ENCODE data around the gene KDM4C. TPM values are rescaled to one million over a fixed set of nuclear protein-coding genes. Genes with fewer than 3 reads are reported as not detected.

KDM4C gene
- total and polyA plus RNA-seq, 2 donors (not counting 1 experiment from before 2014, with no cell fraction given), result 49.7 to 141 TPM

- Mint-ChIP-seq H3K4me3 (no peak overlapping the region), H3K4me1 (peaks cover 21% of the 10 kb centered on the region), H3K27me3 (no peaks in the 10 kb centered on the region), H3K9me3 (ENCODE audit: insufficient read depth) (no peaks in the 10 kb centered on the region), H3K27ac (peak overlapping the region; percentile 15)
- Histone ChIP-seq H2AFZ (ENCODE audit: insufficient read depth, low read depth, low read length, poor library complexity, severe bottlenecking) (no peak overlapping the region), H4K20me1 (ENCODE audit: control insufficient read depth, insufficient read depth, low read length, poor library complexity, severe bottlenecking) (peaks cover 40% of the 10 kb centered on the region), H3K4me2 (replicated peaks; ENCODE audit: low read depth, low read length, poor library complexity, severe bottlenecking) (no peak overlapping the region), H3K79me2 (ENCODE audit: control insufficient read depth, insufficient read depth, low read length) (peaks cover 91% of the 10 kb centered on the region), H3K9ac (ENCODE audit: low read length) (no peak overlapping the region), H3K9me3 (ENCODE audit: control extremely low read depth in 1 of 3, control insufficient read depth in 2 of 3, insufficient read depth in 1 of 3, low read length in 2 of 3) (no peaks in the 10 kb centered on the region), H3K27ac (ENCODE audit: low read length in 2 of 2) (no peak overlapping the region), H3K4me3 (ENCODE audit: control extremely low read depth in 1 of 5, extremely low read depth in 1 of 5, insufficient read depth in 1 of 5, low read depth in 2 of 5, low read length in 4 of 5) (no peak overlapping the region), H3K4me1 (ENCODE audit: control insufficient read depth in 2 of 2, insufficient read depth in 2 of 2, low read length in 2 of 2) (no peaks in the 10 kb centered on the region), H3K27me3 (replicated peaks in 1 of 4; ENCODE audit: control extremely low read depth in 1 of 4, control insufficient read depth in 3 of 4, insufficient read depth in 4 of 4, low read length in 3 of 4) (no peaks in the 10 kb centered on the region), H3K36me3 (replicated peaks in 1 of 2; ENCODE audit: control extremely low read depth in 1 of 2, control insufficient read depth in 1 of 2, extremely low read depth in 1 of 2, insufficient read depth in 2 of 2, low read length in 1 of 2) (peaks cover 0 to 3% of the 10 kb centered on the region in 2 experiments)
- intact Hi-C loops (cut with micrococcal nuclease), result no loop called here
- TF ChIP-seq EZH2 (IDR thresholded peaks at IDR 0.05; ENCODE audit: borderline replicate concordance, insufficient read depth, low read depth, low read length, poor library complexity, severe bottlenecking), result no peak
- 90% methylated on average over 2 of the region's 4 CpGs for WGBS (ENCODE audit: insufficient coverage)
- POLR2A ChIA-PET, result no interaction called here
- CTCF ChIA-PET, result no interaction called here
- DNase-seq (no peak), ATAC-seq (ENCODE audit: low read depth) (no peak)
Observed at GRCh38 chr9:6844267-6844666, 86.5 kb downstream of the KDM4C start.

GRCh38 chr9:6845128-6845826 is 87.5 kb downstream of the KDM4C start:
- no peak for TF ChIP-seq CTCF (IDR thresholded peaks at IDR 0.05)
- no peak for TF ChIP-seq EZH2 (IDR thresholded peaks at IDR 0.05; ENCODE audit: borderline replicate concordance, insufficient read depth, low read depth, low read length, poor library complexity, severe bottlenecking)
- Histone ChIP-seq H3K9me3 (ENCODE audit: control extremely low read depth in 1 of 3, control insufficient read depth in 2 of 3, insufficient read depth in 1 of 3, low read length in 2 of 3) (no peaks in the 10 kb centered on the region), H4K20me1 (ENCODE audit: control insufficient read depth, insufficient read depth, low read length, poor library complexity, severe bottlenecking) (peaks cover 39% of the 10 kb centered on the region), H3K4me1 (ENCODE audit: control insufficient read depth in 2 of 2, insufficient read depth in 2 of 2, low read length in 2 of 2) (no peaks in the 10 kb centered on the region), H3K4me3 (ENCODE audit: control extremely low read depth in 1 of 5, extremely low read depth in 1 of 5, insufficient read depth in 1 of 5, low read depth in 2 of 5, low read length in 4 of 5) (no peak overlapping the region), H3K27ac (ENCODE audit: low read length in 2 of 2) (no peak overlapping the region), H2AFZ (ENCODE audit: insufficient read depth, low read depth, low read length, poor library complexity, severe bottlenecking) (no peak overlapping the region), H3K27me3 (replicated peaks in 1 of 4; ENCODE audit: control extremely low read depth in 1 of 4, control insufficient read depth in 3 of 4, insufficient read depth in 4 of 4, low read length in 3 of 4) (no peaks in the 10 kb centered on the region), H3K79me2 (ENCODE audit: control insufficient read depth, insufficient read depth, low read length) (peaks cover 86% of the 10 kb centered on the region), H3K9ac (ENCODE audit: low read length) (no peak overlapping the region), H3K4me2 (replicated peaks; ENCODE audit: low read depth, low read length, poor library complexity, severe bottlenecking) (no peak overlapping the region), H3K36me3 (replicated peaks in 1 of 2; ENCODE audit: control extremely low read depth in 1 of 2, control insufficient read depth in 1 of 2, extremely low read depth in 1 of 2, insufficient read depth in 2 of 2, low read length in 1 of 2) (peaks cover 0 to 13% of the 10 kb centered on the region in 2 experiments)
- ChIA-PET POLR2A (no interaction called here), CTCF (interaction anchor here (1.3 to 1.5 kb wide), 2 partner anchors 19 to 23 kb away, joined by 3 to 4 read pairs; no protein-coding TSS in a partner anchor)
- no peak overlapping the region for H3K4me3 Mint-ChIP-seq
- no peak overlapping the region for H3K27ac Mint-ChIP-seq
- H3K27me3 Mint-ChIP-seq, result no peaks in the 10 kb centered on the region
- intact Hi-C loops (cut with micrococcal nuclease), result no loop called here
- ATAC-seq (ENCODE audit: low read depth) (no peak), DNase-seq (no peak)
- H3K4me1 Mint-ChIP-seq, result peaks cover 24% of the 10 kb centered on the region
- no peaks in the 10 kb centered on the region for H3K9me3 Mint-ChIP-seq (ENCODE audit: insufficient read depth)
- WGBS (ENCODE audit: insufficient coverage), result 95% methylated on average over 8 of the region's 8 CpGs
